GM18507 (cell line): ENCODE measurements around the gene ZNF438.
"Not testable (repeated sequence)": the region's sequence is repeated elsewhere in the genome, so short reads cannot be mapped to it uniquely, and the experiment has no call there.

Source experiments
- DNase-seq: peaks from one replicate; pipeline ENCODE4 v3.0.0; 2011; ENCODE audit warnings: low read depth; ENCODE audit not compliant: insufficient read length; ENCODE audit errors: extremely low spot score
- FAIRE-seq: peaks from 2 replicates; lab custom pipeline; 2011; peaks lifted over from hg19 to GRCh38; lab: Jason Lieb, UNC

Gene ZNF438

DNA sequence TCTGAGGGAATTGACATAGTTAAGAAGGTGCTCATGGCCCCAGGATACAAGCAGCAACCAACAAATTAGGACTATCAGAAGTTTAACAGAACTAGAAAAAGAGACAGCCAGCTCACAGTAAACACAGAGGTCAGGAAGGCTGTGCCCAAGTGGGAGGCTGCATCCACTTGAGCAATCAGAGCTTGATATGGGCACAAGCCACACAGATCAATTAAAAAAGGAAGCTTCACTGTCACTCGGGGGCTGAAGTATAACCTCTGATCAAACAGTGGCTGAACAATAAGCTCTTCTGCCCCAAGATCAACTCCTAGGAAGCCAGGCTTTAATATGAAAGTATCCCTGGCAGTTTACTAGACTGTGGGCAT, 40.0 kb downstream of the ZNF438 start:
- DNase-seq (no peak), FAIRE-seq (no peak)

DNA sequence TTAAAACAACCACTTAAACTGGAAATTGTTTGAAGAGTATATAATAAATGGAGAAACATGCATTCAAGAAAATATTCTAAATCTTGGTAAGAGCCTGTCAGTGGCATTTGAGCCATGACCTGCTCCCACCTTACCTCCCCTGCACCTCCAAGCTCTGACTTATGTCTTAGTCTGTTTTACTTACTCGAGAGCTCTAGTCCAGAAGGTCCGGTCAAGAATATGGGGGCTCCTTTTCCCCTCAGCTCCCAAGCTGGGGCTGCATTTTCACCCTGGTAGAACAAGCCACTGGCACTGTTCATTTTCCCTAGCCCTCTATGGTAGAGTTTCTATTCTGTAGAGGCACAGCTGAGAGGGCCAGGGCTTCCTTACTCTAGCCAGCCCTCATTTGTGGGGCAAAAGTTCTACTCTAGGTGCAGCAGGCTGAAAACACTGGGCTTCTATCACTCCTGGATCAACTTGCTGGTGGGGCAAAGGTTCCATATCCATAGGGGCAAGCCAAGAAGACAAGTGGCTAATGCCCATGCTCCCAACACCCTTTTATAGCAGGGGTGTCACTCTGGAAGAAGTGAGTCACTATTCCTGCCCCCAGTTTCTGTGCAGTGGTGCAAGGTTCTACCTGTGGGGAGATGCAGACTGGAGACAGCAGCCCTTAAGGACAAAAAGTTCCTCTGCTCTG, 40.6 kb downstream of the ZNF438 start:
- no peak for DNase-seq
- FAIRE-seq = no peak

GRCh38 chr10:30990351-30990750, 41.3 kb downstream of the ZNF438 start:
- FAIRE-seq = no peak
- DNase-seq = no peak

DNA sequence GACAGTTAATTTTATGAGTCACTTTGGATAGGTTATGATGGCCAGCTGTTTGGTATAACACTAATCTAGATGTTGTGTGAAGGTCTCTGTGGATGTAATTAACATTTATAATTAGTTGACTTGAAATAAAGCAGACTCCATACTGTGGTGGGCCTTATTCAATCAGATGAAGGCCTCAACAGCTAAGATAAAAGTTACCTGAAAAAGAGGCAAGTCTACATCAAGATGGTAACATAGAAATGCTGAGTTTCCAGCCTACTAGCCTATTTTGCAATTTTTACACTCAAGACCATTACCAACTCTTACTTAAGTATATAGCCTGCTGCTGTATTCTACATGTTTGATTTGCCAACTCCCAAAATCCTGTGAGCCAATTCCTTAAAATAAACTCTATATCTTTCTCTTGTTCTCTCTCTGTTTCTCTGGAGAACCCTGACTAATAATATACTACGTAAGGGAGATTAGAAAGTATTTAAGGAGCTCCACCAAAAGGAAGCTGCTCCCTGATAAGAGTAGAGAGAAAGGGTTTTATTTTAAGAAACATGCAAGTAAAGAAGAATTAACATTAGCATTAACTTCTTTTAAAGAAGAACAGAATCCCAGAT, 42.7 kb downstream of the ZNF438 start:
- FAIRE-seq (no peak), DNase-seq (no peak)

- FAIRE-seq (no peak), DNase-seq (no peak)
Measured at GRCh38 chr10:30987463-30987862, 44.2 kb downstream of the ZNF438 start.

DNA sequence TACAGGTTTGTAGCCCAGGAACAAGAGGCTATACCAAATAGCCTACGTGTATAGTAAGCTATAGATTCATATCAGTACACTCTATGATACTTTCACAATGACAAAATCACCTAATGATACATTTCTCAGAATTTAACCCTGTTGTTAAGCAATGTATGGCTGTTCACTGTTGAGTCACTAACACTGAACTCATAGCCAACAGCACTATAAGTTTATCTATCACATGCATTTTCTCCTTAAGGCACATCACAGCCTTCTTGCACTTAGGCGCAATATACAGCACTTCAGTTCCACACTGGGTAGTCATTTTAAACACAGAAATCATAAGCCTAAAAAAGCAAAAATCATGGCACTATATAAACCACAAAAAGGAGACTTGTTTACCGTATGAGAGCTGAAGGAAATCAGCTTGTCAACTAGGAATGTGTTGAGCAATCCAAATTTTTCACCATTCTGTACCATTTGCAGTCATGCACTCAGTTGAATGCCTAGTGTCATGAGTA, 45.6 kb downstream of the ZNF438 start:
- FAIRE-seq (peak; percentile 5), DNase-seq (no peak)

GRCh38 chr10:30985512-30985911, 46.2 kb downstream of the ZNF438 start:
- no peak for FAIRE-seq
- DNase-seq = no peak

- no peak for DNase-seq
Measured at GRCh38 chr10:30984563-30985328, 46.9 kb downstream of the ZNF438 start.

GRCh38 chr10:30983209-30983608, 48.5 kb downstream of the ZNF438 start:
- not testable (repeated sequence) for DNase-seq
- peak; percentile 69 for FAIRE-seq

More at GRCh38 chr10:30984563-30985328, 46.9 kb downstream of the ZNF438 start:
- FAIRE-seq = no peak

GRCh38 chr10:30980951-30981616, 50.6 kb downstream of the ZNF438 start:
- FAIRE-seq (no peak), DNase-seq (no peak)

- FAIRE-seq (no peak), DNase-seq (no peak)
Measured at GRCh38 chr10:30979956-30980355, 51.7 kb downstream of the ZNF438 start.

DNA sequence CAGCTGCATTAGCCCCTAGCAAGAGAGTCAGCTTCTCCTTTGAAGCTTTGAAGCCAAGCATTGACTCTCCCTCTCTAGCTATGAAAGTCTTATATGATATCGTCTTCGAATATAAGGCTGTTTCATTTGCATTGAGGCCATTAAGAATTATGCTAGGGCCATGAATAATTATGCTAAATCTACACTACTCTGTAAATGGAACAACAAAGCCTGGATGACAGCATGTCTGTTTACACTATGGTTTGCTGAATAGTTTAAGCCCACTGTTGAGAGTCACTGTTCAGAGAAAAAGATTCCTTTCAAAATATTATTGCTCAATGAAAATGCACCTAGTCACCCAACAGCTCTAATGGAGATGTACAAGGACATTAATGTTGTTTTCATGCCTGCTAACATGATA, 52.8 kb downstream of the ZNF438 start:
- DNase-seq = no peak

DNA sequence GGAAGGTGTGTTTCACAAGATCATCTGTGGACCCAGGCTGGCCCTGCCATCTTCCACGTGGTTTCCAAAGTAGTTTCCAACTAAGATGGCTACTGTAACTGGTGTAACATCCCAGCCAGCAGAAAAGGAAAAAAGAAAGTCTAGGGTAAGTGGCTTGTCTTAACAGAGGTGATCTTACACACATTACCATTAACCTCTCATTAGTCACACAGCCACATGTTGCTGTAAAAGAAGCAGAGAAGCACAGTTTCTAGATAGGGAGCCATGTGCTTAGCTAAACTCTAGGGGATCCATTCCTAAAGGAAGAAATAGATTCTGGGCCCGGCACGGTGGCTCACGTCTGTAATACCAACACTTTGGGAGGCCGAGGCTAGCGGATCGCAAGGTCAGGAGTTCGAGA, 54.3 kb downstream of the ZNF438 start:
- FAIRE-seq (no peak), DNase-seq (no peak)

More for the DNA sequence above, 52.8 kb downstream of the ZNF438 start:
- no peak for FAIRE-seq

- DNase-seq (no peak), FAIRE-seq (no peak)
Measured at GRCh38 chr10:30974773-30975415, 56.8 kb downstream of the ZNF438 start.

DNA sequence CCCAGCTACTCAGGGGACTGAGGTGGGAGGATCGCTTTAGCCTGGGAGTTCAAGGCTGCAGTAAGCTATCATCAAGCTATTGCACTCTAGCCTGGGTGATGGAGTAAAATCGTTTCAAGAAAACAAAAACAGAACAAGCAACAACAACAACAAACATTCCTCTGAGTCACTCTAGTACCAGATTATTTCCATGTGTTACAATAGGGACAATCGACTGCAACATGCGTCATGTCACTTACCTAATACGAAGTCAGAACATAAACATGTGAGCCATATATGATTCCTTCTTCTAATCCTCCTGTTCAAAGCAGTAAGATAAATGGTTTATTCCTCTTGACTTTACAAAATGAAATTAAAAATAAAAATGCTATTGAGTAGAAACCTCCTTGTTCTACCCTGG, 57.3 kb downstream of the ZNF438 start:
- no peak for FAIRE-seq
- DNase-seq = no peak

- no peak for FAIRE-seq
- no peak for DNase-seq
Measured at GRCh38 chr10:30973737-30974136, 57.9 kb downstream of the ZNF438 start.

DNA sequence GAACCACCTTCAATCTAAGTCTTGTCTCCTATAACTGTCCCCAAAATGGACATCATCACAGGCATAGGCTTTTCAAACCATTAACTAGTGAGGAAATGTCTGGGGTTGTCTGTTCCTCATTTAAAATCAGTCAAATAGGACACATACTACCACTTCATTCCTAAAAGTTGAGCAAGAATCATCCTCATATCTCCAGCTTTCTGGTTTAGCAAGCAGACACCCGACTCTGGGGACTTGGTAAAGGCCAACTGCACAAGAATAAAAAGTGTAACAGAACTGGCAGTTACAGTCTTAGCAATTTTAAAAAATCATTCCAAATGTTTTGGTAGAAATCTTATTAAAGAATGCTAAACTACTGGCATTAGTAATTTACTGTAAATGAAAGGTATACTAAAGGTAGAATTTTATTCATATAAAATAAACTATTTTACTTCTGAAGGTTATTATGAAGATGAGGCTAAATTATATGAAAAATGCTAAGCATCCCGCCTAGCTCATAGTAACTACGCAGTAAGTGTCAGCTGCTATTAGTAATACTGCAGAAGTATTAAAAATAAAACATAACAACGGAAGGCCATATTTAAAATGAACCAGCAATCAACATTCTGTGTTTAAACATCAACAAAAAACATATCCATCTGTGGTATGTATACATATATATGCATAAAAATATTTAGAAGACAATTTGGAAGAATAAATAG, 60.8 kb downstream of the ZNF438 start:
- no peak for FAIRE-seq
- DNase-seq = no peak

DNA sequence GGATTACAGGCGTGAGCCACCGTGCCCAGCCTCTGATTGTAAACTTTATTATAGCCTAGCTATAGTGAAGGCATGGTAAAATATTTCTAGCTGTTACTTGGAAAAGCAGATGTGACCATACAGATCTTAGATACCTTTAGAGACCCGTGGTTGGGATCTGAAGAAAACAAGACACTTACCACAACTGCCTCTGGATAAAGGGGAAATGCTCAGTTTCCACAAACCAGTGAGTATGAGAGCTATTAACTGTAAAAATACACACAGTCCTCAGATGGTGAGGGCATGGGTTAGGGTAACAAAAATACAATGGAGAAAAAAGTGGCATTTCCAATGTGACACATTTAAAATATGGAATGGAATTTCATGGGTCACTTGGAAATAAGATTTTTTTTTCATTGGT, 63.0 kb downstream of the ZNF438 start:
- no peak for FAIRE-seq

More for the DNA sequence above, 63.0 kb downstream of the ZNF438 start:
- DNase-seq = no peak
